Testis (tissue), 3 donors: ENCODE results near the gene FAM47B. TPM values are rescaled to one million over a fixed set of nuclear protein-coding genes. Genes with fewer than 3 reads are reported as not detected.

Source experiments
- DNase-seq: peaks from one replicate; pipeline ENCODE4 v3.0.0-alpha.2; 2019
- H3K27ac ChIP-seq, 2 donors: fragments of 200-600 bp; sonication (generic); one replicate each; pipeline ENCODE4 v1.5.1; 2019
- H3K27me3 ChIP-seq: fragments of 200-600 bp; sonication (generic); one replicate; pipeline ENCODE4 v1.5.1; 2019
- H3K36me3 ChIP-seq: fragments of 200-600 bp; sonication (generic); one replicate; pipeline ENCODE4 v1.5.1; 2017; ENCODE audit warnings: low read depth; ENCODE audit errors: missing control alignments
- H3K4me1 ChIP-seq: fragments of 200-600 bp; sonication (generic); one replicate; pipeline ENCODE4 v1.5.1; 2019
- H3K4me3 ChIP-seq, 2 donors: fragments of 200-600 bp; sonication (generic); one replicate each; pipeline ENCODE4 v1.5.1; 2017 to 2019
- H3K9me3 ChIP-seq: fragments of 200-600 bp; sonication (generic); one replicate; pipeline ENCODE4 v1.5.1; 2017
- CTCF ChIP-seq, 3 experiments: fragments of 450-650 bp in 2 of 3; fragments of 200-600 bp in 1 of 3; sonication (generic) in 1 of 3; IDR thresholded peaks; one replicate each; pipeline ENCODE4 v1.5.1; 2016 to 2019; ENCODE audit warnings: antibody characterized with exemption in 3 of 3, mild to moderate bottlenecking in 2 of 3, moderate library complexity in 1 of 3
- POLR2A ChIP-seq: fragments of 450-650 bp; IDR thresholded peaks from one replicate; pipeline ENCODE4 v1.6.1; 2017; ENCODE audit warnings: antibody characterized with exemption, mild to moderate bottlenecking, moderate library complexity
- WGBS, 2 donors: methylation state at CpG; one replicate each; pipeline ENCODE4 v1.1.5; 2018; 5-methylcytosine and 5-hydroxymethylcytosine counted together
- intact Hi-C: fragments of 100-400 bp; cut with DNase I; formaldehyde crosslinking; loops from one replicate; pipeline ENCODE4 v1.15.1; 2023; ENCODE audit warnings: low total_unique reads
- polyA plus RNA-seq: library from polyadenylated mRNA; stranded (reverse); fragments of 350-450 nt; fragmentation: Illumina TruSeq; extraction: RNeasy Lipid Tissue Mini Kit (QIAGEN cat#74804); gene quantifications from one replicate; pipeline ENCODE4 v1.2.3, GENCODE V29; 2014; ENCODE audit warnings: low read depth, low replicate concordance; ENCODE audit not compliant: insufficient read depth
- total RNA-seq, 2 donors: library from RNA; depleted of rRNA; stranded (reverse); fragments of >200 nt; gene quantifications; one replicate each; pipeline ENCODE4 v1.2.3, GENCODE V29; 2016

Gene FAM47B
- total and polyA plus RNA-seq, 3 donors from 2014 or later: 5.5 to 24.0 (median 14.3) TPM

- no peaks in the 10 kb centered on the region for H3K4me1 ChIP-seq
- no peak overlapping the region for H3K27ac ChIP-seq
- WGBS, 2 donors: 33 to 100% methylated on average over 1 of the region's 1 CpG
- intact Hi-C loops: no loop called here
- H3K9me3 ChIP-seq: no peaks in the 10 kb centered on the region
- no peaks in the 10 kb centered on the region for H3K27me3 ChIP-seq
- no peak overlapping the region for H3K4me3 ChIP-seq
- TF ChIP-seq CTCF (IDR thresholded peaks at IDR 0.05): no peak
- TF ChIP-seq POLR2A: no peak
- peak; percentile 23 for DNase-seq
- no peaks in the 10 kb centered on the region for H3K36me3 ChIP-seq
Measured at GRCh38 chrX:34918856-34919255, 23.7 kb upstream of the FAM47B start.

GRCh38 chrX:34927866-34928265 is 14.7 kb upstream of the FAM47B start:
- no peak for DNase-seq
- intact Hi-C loops: no loop called here
- H3K27ac ChIP-seq: no peak overlapping the region
- no peak overlapping the region for H3K4me3 ChIP-seq
- no peaks in the 10 kb centered on the region for H3K36me3 ChIP-seq
- no peaks in the 10 kb centered on the region for H3K27me3 ChIP-seq
- H3K4me1 ChIP-seq: no peaks in the 10 kb centered on the region
- no peaks in the 10 kb centered on the region for H3K9me3 ChIP-seq
- TF ChIP-seq POLR2A (no peak), CTCF (IDR thresholded peaks at IDR 0.05) (no peak)
- WGBS, 2 donors: 91 to 100% methylated on average over 1 to 2 of the region's 2 CpGs

- WGBS, 2 donors: 63% methylated on average over 16 of the region's 24 CpGs; no CpG with 5 or more reads in 1 of the 2 donors
- no peak for TF ChIP-seq CTCF (IDR thresholded peaks at IDR 0.05)
- no peak for TF ChIP-seq POLR2A
- Histone ChIP-seq H3K4me1 (no peaks in the 10 kb centered on the region), H3K27ac (no peak overlapping the region), H3K36me3 (no peaks in the 10 kb centered on the region), H3K27me3 (no peaks in the 10 kb centered on the region), H3K9me3 (no peaks in the 10 kb centered on the region), H3K4me3 (no peak overlapping the region)
- DNase-seq: no peak
- intact Hi-C loops: no loop called here
Measured at GRCh38 chrX:34943235-34943634, 639 bp downstream of the FAM47B start.

GRCh38 chrX:34956916-34957315 is 14.3 kb downstream of the FAM47B start:
- DNase-seq: no peak
- TF ChIP-seq CTCF (IDR thresholded peaks at IDR 0.05) (no peak), POLR2A (no peak)
- Histone ChIP-seq H3K4me3 (no peak overlapping the region), H3K27ac (no peak overlapping the region), H3K9me3 (no peaks in the 10 kb centered on the region), H3K27me3 (no peaks in the 10 kb centered on the region), H3K36me3 (no peaks in the 10 kb centered on the region), H3K4me1 (no peaks in the 10 kb centered on the region)
- intact Hi-C loops: no loop called here

- Histone ChIP-seq H3K27me3 (no peaks in the 10 kb centered on the region), H3K27ac (no peak overlapping the region), H3K36me3 (no peaks in the 10 kb centered on the region), H3K4me1 (no peaks in the 10 kb centered on the region), H3K9me3 (no peaks in the 10 kb centered on the region), H3K4me3 (no peak overlapping the region)
- intact Hi-C loops: no loop called here
- TF ChIP-seq CTCF (IDR thresholded peaks at IDR 0.05) (no peak), POLR2A (no peak)
- no peak for DNase-seq
Measured at GRCh38 chrX:34961662-34962061, 19.1 kb downstream of the FAM47B start.
